Ovary (tissue), 3 donors: ENCODE results near the gene ATF2.

Experiments used
- CTCF ChIP-seq, 3 donors: fragments of 450-650 bp in 2 of 3; fragments of 200-600 bp in 1 of 3; IDR thresholded peaks; one replicate each; pipeline versions ENCODE4 v1.5.1 to v1.8.0; 2016 to 2022; ENCODE audit warnings: antibody characterized with exemption in 3 of 3, mild to moderate bottlenecking in 1 of 3
- EP300 ChIP-seq: sonication (generic); formaldehyde crosslinking; IDR thresholded peaks from one replicate; pipeline ENCODE4 v1.6.1; 2017; ENCODE audit warnings: antibody characterized with exemption
- POLR2A ChIP-seq: fragments of 450-650 bp; IDR thresholded peaks from one replicate; pipeline ENCODE4 v1.6.1; 2017; ENCODE audit warnings: antibody characterized with exemption, mild to moderate bottlenecking, moderate library complexity
- donor health status: DM: no; HTN: no; CAD: no.

GRCh38 chr2:175195012-175195411 lies 27.0 kb upstream of the ATF2 start:
- no peak for TF ChIP-seq CTCF (IDR thresholded peaks at IDR 0.05)
- TF ChIP-seq POLR2A: no peak
- TF ChIP-seq EP300: no peak
